ENCODE results near the gene TBC1D2. TPM values are rescaled to one million over a fixed set of nuclear protein-coding genes. Genes with fewer than 3 reads are reported as not detected.

Gene TBC1D2
- total and polyA plus RNA-seq, 4 donors: 2.8 to 5.1 (median 3.7) TPM

DNA sequence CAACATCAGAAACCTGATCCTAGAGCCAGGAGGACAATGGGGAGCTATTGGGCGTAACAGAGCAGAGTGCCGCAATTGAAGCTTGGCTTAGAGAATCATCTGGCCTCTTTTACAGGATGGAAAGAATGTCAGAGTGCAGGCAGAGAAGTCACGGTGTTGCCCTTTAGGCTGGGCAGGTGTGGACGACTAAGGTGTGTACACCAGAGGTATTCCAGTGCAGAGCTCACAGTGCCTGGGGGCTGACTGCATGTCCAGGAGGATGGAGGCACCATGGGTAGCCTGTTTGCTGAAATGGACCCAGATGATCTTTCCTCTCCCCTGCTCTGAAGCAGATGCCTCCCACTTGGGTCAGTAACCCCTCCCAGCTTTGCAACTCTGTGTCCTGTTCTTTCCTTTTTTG, 48.9 kb upstream of the TBC1D2 start:
- Histone ChIP-seq H3K9me3 (ENCODE audit: control insufficient read depth in 4 of 4, low read length in 3 of 4) (no peaks in the 10 kb centered on the region), H3K27me3 (ENCODE audit: control insufficient read depth in 4 of 4, insufficient read depth in 4 of 4, low read length in 3 of 4) (no peaks in the 10 kb centered on the region), H3K9ac (ENCODE audit: low read depth in 1 of 2, low read length in 2 of 2) (no peak overlapping the region), H3K4me3 (ENCODE audit: low read depth in 1 of 3, low read length in 3 of 3) (no peak overlapping the region), H3K27ac (ENCODE audit: low read depth in 1 of 2, low read length in 2 of 2) (no peak overlapping the region), H3K36me3 (ENCODE audit: control insufficient read depth in 4 of 4, insufficient read depth in 3 of 4, low read depth in 1 of 4, low read length in 3 of 4) (no peaks in the 10 kb centered on the region), H3K4me1 (ENCODE audit: control insufficient read depth in 4 of 4, insufficient read depth in 4 of 4, low read length in 3 of 4) (no peaks in the 10 kb centered on the region)
- DNase-seq (ENCODE audit: low spot score): no peak
- 95% methylated on average over 4 of the region's 4 CpGs for WGBS
- no peak for TF ChIP-seq FOXA2 (IDR thresholded peaks at IDR 0.05)
- TF ChIP-seq, protein P1, sequence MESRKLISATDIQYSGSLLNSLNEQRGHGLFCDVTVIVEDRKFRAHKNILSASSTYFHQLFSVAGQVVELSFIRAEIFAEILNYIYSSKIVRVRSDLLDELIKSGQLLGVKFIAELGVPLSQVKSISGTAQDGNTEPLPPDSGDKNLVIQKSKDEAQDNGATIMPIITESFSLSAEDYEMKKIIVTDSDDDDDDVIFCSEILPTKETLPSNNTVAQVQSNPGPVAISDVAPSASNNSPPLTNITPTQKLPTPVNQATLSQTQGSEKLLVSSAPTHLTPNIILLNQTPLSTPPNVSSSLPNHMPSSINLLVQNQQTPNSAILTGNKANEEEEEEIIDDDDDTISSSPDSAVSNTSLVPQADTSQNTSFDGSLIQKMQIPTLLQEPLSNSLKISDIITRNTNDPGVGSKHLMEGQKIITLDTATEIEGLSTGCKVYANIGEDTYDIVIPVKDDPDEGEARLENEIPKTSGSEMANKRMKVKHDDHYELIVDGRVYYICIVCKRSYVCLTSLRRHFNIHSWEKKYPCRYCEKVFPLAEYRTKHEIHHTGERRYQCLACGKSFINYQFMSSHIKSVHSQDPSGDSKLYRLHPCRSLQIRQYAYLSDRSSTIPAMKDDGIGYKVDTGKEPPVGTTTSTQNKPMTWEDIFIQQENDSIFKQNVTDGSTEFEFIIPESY (IDR thresholded peaks at IDR 0.05): no peak
- TF ChIP-seq NR2F2 (IDR thresholded peaks at IDR 0.05): no peak
- no peak for TF ChIP-seq HNF4A (conservative IDR thresholded peaks at IDR 0.05)
- TF ChIP-seq HNF4G (IDR thresholded peaks at IDR 0.05): no peak

- TF ChIP-seq HNF4G (IDR thresholded peaks at IDR 0.05) (no peak), SP1 (IDR thresholded peaks at IDR 0.05) (no peak), GABPA (IDR thresholded peaks at IDR 0.05 in 1 of 2, conservative IDR thresholded peaks at IDR 0.05 in 1 of 2) (no peak), FOXA2 (IDR thresholded peaks at IDR 0.05) (no peak), JUND (IDR thresholded peaks at IDR 0.05) (no peak), FOXA1 (IDR thresholded peaks at IDR 0.05) (no peak), TAF1 (conservative IDR thresholded peaks at IDR 0.05) (no peak)
- TF ChIP-seq, protein P2, sequence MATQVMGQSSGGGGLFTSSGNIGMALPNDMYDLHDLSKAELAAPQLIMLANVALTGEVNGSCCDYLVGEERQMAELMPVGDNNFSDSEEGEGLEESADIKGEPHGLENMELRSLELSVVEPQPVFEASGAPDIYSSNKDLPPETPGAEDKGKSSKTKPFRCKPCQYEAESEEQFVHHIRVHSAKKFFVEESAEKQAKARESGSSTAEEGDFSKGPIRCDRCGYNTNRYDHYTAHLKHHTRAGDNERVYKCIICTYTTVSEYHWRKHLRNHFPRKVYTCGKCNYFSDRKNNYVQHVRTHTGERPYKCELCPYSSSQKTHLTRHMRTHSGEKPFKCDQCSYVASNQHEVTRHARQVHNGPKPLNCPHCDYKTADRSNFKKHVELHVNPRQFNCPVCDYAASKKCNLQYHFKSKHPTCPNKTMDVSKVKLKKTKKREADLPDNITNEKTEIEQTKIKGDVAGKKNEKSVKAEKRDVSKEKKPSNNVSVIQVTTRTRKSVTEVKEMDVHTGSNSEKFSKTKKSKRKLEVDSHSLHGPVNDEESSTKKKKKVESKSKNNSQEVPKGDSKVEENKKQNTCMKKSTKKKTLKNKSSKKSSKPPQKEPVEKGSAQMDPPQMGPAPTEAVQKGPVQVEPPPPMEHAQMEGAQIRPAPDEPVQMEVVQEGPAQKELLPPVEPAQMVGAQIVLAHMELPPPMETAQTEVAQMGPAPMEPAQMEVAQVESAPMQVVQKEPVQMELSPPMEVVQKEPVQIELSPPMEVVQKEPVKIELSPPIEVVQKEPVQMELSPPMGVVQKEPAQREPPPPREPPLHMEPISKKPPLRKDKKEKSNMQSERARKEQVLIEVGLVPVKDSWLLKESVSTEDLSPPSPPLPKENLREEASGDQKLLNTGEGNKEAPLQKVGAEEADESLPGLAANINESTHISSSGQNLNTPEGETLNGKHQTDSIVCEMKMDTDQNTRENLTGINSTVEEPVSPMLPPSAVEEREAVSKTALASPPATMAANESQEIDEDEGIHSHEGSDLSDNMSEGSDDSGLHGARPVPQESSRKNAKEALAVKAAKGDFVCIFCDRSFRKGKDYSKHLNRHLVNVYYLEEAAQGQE (IDR thresholded peaks at IDR 0.05): no peak
- H3K4me1 ChIP-seq (ENCODE audit: control insufficient read depth in 4 of 4, insufficient read depth in 4 of 4, low read length in 3 of 4): no peaks in the 10 kb centered on the region
- no peak for DNase-seq (ENCODE audit: low spot score)
- H3K9ac ChIP-seq (ENCODE audit: low read depth in 1 of 2, low read length in 2 of 2): no peak overlapping the region
- no peaks in the 10 kb centered on the region for H3K27me3 ChIP-seq (ENCODE audit: control insufficient read depth in 4 of 4, insufficient read depth in 4 of 4, low read length in 3 of 4)
- no peaks in the 10 kb centered on the region for H3K36me3 ChIP-seq (ENCODE audit: control insufficient read depth in 4 of 4, insufficient read depth in 3 of 4, low read depth in 1 of 4, low read length in 3 of 4)
- no peaks in the 10 kb centered on the region for H3K9me3 ChIP-seq (ENCODE audit: control insufficient read depth in 4 of 4, low read length in 3 of 4)
- no peak overlapping the region for H3K27ac ChIP-seq (ENCODE audit: low read depth in 1 of 2, low read length in 2 of 2)
- WGBS: 88% methylated on average over 8 of the region's 8 CpGs
- H3K4me3 ChIP-seq (ENCODE audit: low read depth in 1 of 3, low read length in 3 of 3): no peak overlapping the region
Observed at GRCh38 chr9:98303633-98304125, 48.2 kb upstream of the TBC1D2 start.

GRCh38 chr9:98302938-98303632, 47.6 kb upstream of the TBC1D2 start:
- TF ChIP-seq YY1 (IDR thresholded peaks at IDR 0.05) (no peak), EGR1 (IDR thresholded peaks at IDR 0.05; ENCODE audit: low read depth in 2 of 2) (no peak), TAF1 (conservative IDR thresholded peaks at IDR 0.05) (no peak)
- TF ChIP-seq, protein P2 (IDR thresholded peaks at IDR 0.05): no peak
- TF ChIP-seq, protein P3, sequence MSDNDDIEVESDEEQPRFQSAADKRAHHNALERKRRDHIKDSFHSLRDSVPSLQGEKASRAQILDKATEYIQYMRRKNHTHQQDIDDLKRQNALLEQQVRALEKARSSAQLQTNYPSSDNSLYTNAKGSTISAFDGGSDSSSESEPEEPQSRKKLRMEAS (IDR thresholded peaks at IDR 0.05): no peak
- H3K27me3 ChIP-seq (ENCODE audit: control insufficient read depth in 4 of 4, insufficient read depth in 4 of 4, low read length in 3 of 4): no peaks in the 10 kb centered on the region
- DNase-seq (ENCODE audit: low spot score): no peak
- no peak overlapping the region for H3K27ac ChIP-seq (ENCODE audit: low read depth in 1 of 2, low read length in 2 of 2)
- H3K4me3 ChIP-seq (ENCODE audit: low read depth in 1 of 3, low read length in 3 of 3): no peak overlapping the region
- 93% methylated on average over 13 of the region's 13 CpGs for WGBS
- no peak overlapping the region for H3K9ac ChIP-seq (ENCODE audit: low read depth in 1 of 2, low read length in 2 of 2)
- H3K9me3 ChIP-seq (ENCODE audit: control insufficient read depth in 4 of 4, low read length in 3 of 4): no peaks in the 10 kb centered on the region
- H3K4me1 ChIP-seq (ENCODE audit: control insufficient read depth in 4 of 4, insufficient read depth in 4 of 4, low read length in 3 of 4): no peaks in the 10 kb centered on the region
- H3K36me3 ChIP-seq (ENCODE audit: control insufficient read depth in 4 of 4, insufficient read depth in 3 of 4, low read depth in 1 of 4, low read length in 3 of 4): no peaks in the 10 kb centered on the region

Data from liver (tissue), 9 donors.